ENCODE data around the gene CDH15.

CDH15 gene

GRCh38 chr16:89156740-89157645 is 14.6 kb upstream of the CDH15 start:
- Histone ChIP-seq H3F3A (ENCODE audit: control insufficient read depth, insufficient read depth) (peaks cover 25% of the 10 kb centered on the region), H3K36me3 (ENCODE audit: control insufficient read depth, low read length) (peaks cover under 1% of the 10 kb centered on the region; the same call in 1 of the 2 replicates), H3K9me2 (replicated peaks; ENCODE audit: control insufficient read depth, low read length) (no peaks in the 10 kb centered on the region), H3K4me1 (ENCODE audit: control insufficient read depth, low read length) (peaks cover 27% of the 10 kb centered on the region), H3K4me2 (ENCODE audit: low read length) (no peak overlapping the region), H3K9me3 (ENCODE audit: control insufficient read depth, insufficient read depth, low read length) (peaks cover 28% of the 10 kb centered on the region; the same call in 1 of the 2 replicates), H4K20me1 (ENCODE audit: control insufficient read depth, insufficient read depth, low read depth, low read length) (peaks cover 7% of the 10 kb centered on the region; the same call in 1 of the 2 replicates), H3K79me2 (ENCODE audit: control insufficient read depth, low read length) (no peaks in the 10 kb centered on the region), H3K27me3 (ENCODE audit: control insufficient read depth, low read length) (no peaks in the 10 kb centered on the region), H3K27ac (ENCODE audit: low read depth, low read length) (no peak overlapping the region), H3K4me3 (ENCODE audit: low read length) (no peak overlapping the region)
- TF ChIP-seq EZH2phosphoT487 (IDR thresholded peaks at IDR 0.05; ENCODE audit: borderline replicate concordance, low read length) (no peak), CTCF (IDR thresholded peaks at IDR 0.05; ENCODE audit: low read depth, low read length, poor library complexity, severe bottlenecking) (no peak)

GRCh38 chr16:89157778-89158177 is 13.8 kb upstream of the CDH15 start:
- Histone ChIP-seq H3K79me2 (ENCODE audit: control insufficient read depth, low read length) (no peaks in the 10 kb centered on the region), H4K20me1 (ENCODE audit: control insufficient read depth, insufficient read depth, low read depth, low read length) (peaks cover 7% of the 10 kb centered on the region; the same call in 1 of the 2 replicates), H3K27ac (ENCODE audit: low read depth, low read length) (no peak overlapping the region), H3K4me1 (ENCODE audit: control insufficient read depth, low read length) (peaks cover 23% of the 10 kb centered on the region), H3K9me2 (replicated peaks; ENCODE audit: control insufficient read depth, low read length) (no peaks in the 10 kb centered on the region), H3K9me3 (ENCODE audit: control insufficient read depth, insufficient read depth, low read length) (peaks cover 28% of the 10 kb centered on the region; the same call in 1 of the 2 replicates), H3K27me3 (ENCODE audit: control insufficient read depth, low read length) (no peaks in the 10 kb centered on the region), H3K36me3 (ENCODE audit: control insufficient read depth, low read length) (no peaks in the 10 kb centered on the region), H3K4me2 (ENCODE audit: low read length) (no peak overlapping the region), H3K4me3 (ENCODE audit: low read length) (no peak overlapping the region), H3F3A (ENCODE audit: control insufficient read depth, insufficient read depth) (peaks cover 20% of the 10 kb centered on the region)
- TF ChIP-seq CTCF (IDR thresholded peaks at IDR 0.05; ENCODE audit: low read depth, low read length, poor library complexity, severe bottlenecking): no peak
- no peak for TF ChIP-seq EZH2phosphoT487 (IDR thresholded peaks at IDR 0.05; ENCODE audit: borderline replicate concordance, low read length)

GRCh38 chr16:89159066-89159849 is 12.3 kb upstream of the CDH15 start:
- no peak overlapping the region for H3K4me3 ChIP-seq (ENCODE audit: low read length)
- H3K4me2 ChIP-seq (ENCODE audit: low read length): no peak overlapping the region
- H3K27me3 ChIP-seq (ENCODE audit: control insufficient read depth, low read length): no peaks in the 10 kb centered on the region
- H3K79me2 ChIP-seq (ENCODE audit: control insufficient read depth, low read length): no peaks in the 10 kb centered on the region
- H3K4me1 ChIP-seq (ENCODE audit: control insufficient read depth, low read length): peaks cover 10% of the 10 kb centered on the region
- peaks cover 28% of the 10 kb centered on the region; the same call in 1 of the 2 replicates for H3K9me3 ChIP-seq (ENCODE audit: control insufficient read depth, insufficient read depth, low read length)
- no peaks in the 10 kb centered on the region for H3K9me2 ChIP-seq (replicated peaks; ENCODE audit: control insufficient read depth, low read length)
- no peaks in the 10 kb centered on the region for H3K36me3 ChIP-seq (ENCODE audit: control insufficient read depth, low read length)
- peaks cover 22% of the 10 kb centered on the region for H3F3A ChIP-seq (ENCODE audit: control insufficient read depth, insufficient read depth)
- no peaks in the 10 kb centered on the region; the same call in 1 of the 2 replicates for H4K20me1 ChIP-seq (ENCODE audit: control insufficient read depth, insufficient read depth, low read depth, low read length)
- no peak for TF ChIP-seq EZH2phosphoT487 (IDR thresholded peaks at IDR 0.05; ENCODE audit: borderline replicate concordance, low read length)
- TF ChIP-seq CTCF (IDR thresholded peaks at IDR 0.05; ENCODE audit: low read depth, low read length, poor library complexity, severe bottlenecking): no peak
- no peak overlapping the region for H3K27ac ChIP-seq (ENCODE audit: low read depth, low read length)
